Neural crest cell (in vitro differentiated cells): ENCODE results near the gene LRRC2. TPM values are rescaled to one million over a fixed set of nuclear protein-coding genes. Genes with fewer than 3 reads are reported as not detected.
"Not testable (repeated sequence)": the region's sequence is repeated elsewhere in the genome, so short reads cannot be mapped to it uniquely, and the experiment has no call there.

Source experiments
- DNase-seq: peaks from one replicate; pipeline ENCODE4 v3.0.0; 2021; ENCODE audit warnings: low read depth, mixed read lengths, low spot score
- H3K27ac Mint-ChIP-seq: one replicate; pipeline ENCODE4 v1.8.0; 2021; ENCODE audit warnings: mild to moderate bottlenecking, mixed read lengths; ENCODE audit not compliant: unreplicated experiment
- H3K27me3 Mint-ChIP-seq: 2 replicates; pipeline ENCODE4 v1.8.0; 2021; ENCODE audit warnings: low read depth, mild to moderate bottlenecking, mixed read lengths
- H3K36me3 Mint-ChIP-seq: 2 replicates; pipeline ENCODE4 v1.8.0; 2021; ENCODE audit warnings: low read depth, mild to moderate bottlenecking, mixed read lengths
- H3K4me1 Mint-ChIP-seq: 2 replicates; pipeline ENCODE4 v1.8.0; 2021; ENCODE audit warnings: mixed read lengths
- H3K4me3 Mint-ChIP-seq: one replicate; pipeline ENCODE4 v1.8.0; 2021; ENCODE audit warnings: mild to moderate bottlenecking, mixed read lengths
- H3K9me3 Mint-ChIP-seq: 2 replicates; pipeline ENCODE4 v1.8.0; 2021; ENCODE audit warnings: mixed read lengths
- total RNA-seq: library from RNA; stranded (reverse); gene quantifications from 2 replicates; pipeline ENCODE4 v1.2.1, GENCODE V29; 2021
- TF ChIP-seq, protein P1 (sequence below): fragments of 200-600 bp; sonication (generic); conservative IDR thresholded peaks from 2 replicates; pipeline ENCODE4 v1.5.0; 2021; ENCODE audit warnings: antibody characterized with exemption, mild to moderate bottlenecking

Gene LRRC2
- total RNA-seq, 1 donor from 2014 or later, result 0.12 TPM

DNA sequence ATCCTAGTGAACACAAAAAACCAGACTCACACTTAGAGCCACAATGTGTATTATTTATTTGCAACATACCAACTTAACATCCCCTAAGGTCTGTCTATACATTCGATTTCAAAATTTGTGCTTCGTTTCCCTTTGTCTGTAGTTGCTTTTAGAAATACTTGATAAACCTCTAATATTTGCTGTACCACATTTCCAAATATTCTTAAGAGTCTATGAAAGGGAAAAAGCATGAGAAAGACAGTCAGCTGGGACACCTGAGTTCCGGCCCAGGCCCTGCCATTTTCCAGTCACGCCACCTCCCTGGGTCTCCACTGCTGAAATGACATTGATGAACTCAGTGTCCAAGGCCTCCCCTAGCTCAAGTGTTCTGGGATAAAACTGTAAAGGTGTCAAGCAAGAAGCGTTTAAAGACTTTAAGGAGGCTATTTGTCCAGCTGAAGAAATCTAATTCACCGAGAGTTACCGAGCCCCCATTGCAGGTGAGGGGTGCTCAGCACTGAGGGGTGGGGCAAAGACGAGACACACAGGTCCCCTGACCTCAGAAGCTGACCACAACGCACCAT, 26.6 kb downstream of the LRRC2 start:
- H3K4me3 Mint-ChIP-seq, result no peak overlapping the region
- no peaks in the 10 kb centered on the region for H3K36me3 Mint-ChIP-seq
- H3K4me1 Mint-ChIP-seq, result no peaks in the 10 kb centered on the region
- TF ChIP-seq, protein P1, sequence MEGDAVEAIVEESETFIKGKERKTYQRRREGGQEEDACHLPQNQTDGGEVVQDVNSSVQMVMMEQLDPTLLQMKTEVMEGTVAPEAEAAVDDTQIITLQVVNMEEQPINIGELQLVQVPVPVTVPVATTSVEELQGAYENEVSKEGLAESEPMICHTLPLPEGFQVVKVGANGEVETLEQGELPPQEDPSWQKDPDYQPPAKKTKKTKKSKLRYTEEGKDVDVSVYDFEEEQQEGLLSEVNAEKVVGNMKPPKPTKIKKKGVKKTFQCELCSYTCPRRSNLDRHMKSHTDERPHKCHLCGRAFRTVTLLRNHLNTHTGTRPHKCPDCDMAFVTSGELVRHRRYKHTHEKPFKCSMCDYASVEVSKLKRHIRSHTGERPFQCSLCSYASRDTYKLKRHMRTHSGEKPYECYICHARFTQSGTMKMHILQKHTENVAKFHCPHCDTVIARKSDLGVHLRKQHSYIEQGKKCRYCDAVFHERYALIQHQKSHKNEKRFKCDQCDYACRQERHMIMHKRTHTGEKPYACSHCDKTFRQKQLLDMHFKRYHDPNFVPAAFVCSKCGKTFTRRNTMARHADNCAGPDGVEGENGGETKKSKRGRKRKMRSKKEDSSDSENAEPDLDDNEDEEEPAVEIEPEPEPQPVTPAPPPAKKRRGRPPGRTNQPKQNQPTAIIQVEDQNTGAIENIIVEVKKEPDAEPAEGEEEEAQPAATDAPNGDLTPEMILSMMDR, result no peak
- no peak overlapping the region for H3K27ac Mint-ChIP-seq
- peaks cover 18% of the 10 kb centered on the region for H3K27me3 Mint-ChIP-seq
- no peak for DNase-seq
- no peaks in the 10 kb centered on the region for H3K9me3 Mint-ChIP-seq

DNA sequence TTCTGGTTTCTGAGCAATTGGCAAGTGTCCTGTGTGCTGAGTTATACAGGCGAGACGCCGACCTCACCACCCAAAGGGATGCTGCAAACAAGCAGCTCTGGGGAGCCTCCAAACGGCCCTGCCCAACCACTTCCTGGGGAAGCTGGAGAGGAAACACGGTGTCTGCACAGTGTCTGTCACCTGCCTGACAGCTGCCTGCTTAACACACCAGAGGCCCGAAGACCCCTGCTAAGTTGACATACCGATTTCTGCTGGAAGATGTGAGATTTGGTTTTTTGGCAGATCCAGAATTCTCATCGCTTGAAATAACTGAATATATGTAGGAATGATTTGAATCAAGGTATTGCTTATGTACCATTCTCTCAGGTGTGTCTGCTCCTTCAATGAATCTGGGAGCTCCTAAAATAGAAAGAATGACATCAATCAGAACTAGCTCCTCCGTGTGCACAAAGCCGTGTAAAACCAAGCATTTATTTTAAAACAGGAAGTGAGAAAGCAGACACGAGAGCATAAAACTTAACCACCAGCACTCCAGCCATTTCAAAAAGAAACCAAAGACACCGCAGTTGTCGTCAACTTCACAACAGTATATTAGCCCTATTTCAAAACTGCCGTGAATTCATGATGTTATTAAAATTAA, 27.2 kb downstream of the LRRC2 start:
- H3K27me3 Mint-ChIP-seq, result peaks cover 22% of the 10 kb centered on the region
- no peak overlapping the region for H3K27ac Mint-ChIP-seq
- TF ChIP-seq, protein P1, result no peak
- DNase-seq, result no peak
- no peaks in the 10 kb centered on the region for H3K4me1 Mint-ChIP-seq
- H3K9me3 Mint-ChIP-seq, result no peaks in the 10 kb centered on the region
- H3K4me3 Mint-ChIP-seq, result no peak overlapping the region
- no peaks in the 10 kb centered on the region for H3K36me3 Mint-ChIP-seq

DNA sequence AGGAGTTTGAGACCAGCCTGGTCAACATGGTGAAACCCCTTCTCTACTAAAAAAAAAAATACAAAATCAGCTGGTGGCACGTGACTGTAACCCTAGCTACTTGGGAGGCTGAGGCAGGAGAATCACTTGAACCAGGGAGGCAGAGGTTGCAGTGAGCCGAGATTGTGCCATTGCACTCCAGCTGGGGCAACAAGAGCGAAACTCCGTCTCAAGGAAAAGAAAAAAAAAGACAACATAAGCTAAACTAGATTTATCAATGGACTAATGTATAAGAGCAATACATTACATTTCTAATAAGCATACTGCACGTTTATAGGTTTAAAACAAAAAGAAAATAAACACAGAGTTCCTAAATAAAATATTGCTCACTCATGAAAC, 27.7 kb downstream of the LRRC2 start:
- H3K4me3 Mint-ChIP-seq, H3K4me1 Mint-ChIP-seq, H3K27ac Mint-ChIP-seq, H3K9me3 Mint-ChIP-seq, H3K36me3 Mint-ChIP-seq, DNase-seq: not testable (repeated sequence)
- H3K27me3 Mint-ChIP-seq, result peaks cover 22% of the 10 kb centered on the region

DNA sequence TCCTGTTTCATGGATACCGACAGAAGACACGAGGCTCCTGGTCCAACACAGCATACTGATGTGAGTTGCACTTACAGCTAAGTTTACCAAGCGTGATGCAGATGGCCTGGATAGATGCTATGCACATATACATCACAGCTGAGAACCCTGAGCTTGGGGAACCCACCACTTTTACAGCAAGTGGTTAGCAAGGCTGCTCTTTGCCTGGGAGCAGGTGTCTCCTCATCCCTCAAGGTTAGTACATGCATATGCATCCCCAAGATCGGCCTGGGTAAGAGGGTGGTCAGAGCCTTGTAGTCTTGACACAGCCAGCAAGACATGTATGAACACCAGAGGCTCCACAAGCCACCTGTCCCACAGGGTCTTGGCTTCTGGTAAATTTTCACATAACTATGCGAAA, 28.3 kb downstream of the LRRC2 start:
- DNase-seq, result no peak
- no peaks in the 10 kb centered on the region for H3K9me3 Mint-ChIP-seq

DNA sequence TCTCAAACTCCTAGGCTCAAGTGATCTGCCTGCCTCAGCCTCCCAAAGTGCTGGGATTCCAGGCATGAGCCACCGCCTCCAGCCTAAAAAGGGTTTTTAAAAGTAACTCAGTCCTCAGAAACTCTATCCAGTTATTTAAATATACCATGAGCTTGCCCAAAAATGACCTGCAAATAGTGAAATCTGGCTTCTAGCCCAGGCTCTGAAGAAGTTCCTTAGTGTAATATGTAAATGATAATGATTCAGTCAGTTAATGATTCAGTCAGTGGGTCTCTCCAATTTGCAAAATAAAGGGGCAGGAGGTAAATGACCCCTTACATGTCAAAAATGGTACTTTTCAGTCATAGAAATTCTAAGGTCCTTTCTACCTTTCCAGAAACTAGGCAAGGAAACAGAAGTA, 28.8 kb downstream of the LRRC2 start:
- Mint-ChIP-seq H3K4me1 (no peaks in the 10 kb centered on the region), H3K27ac (no peak overlapping the region), H3K36me3 (no peaks in the 10 kb centered on the region), H3K27me3 (peaks cover 32% of the 10 kb centered on the region), H3K4me3 (no peak overlapping the region), H3K9me3 (no peaks in the 10 kb centered on the region)
- no peak for DNase-seq
- TF ChIP-seq, protein P1, result no peak

More for the DNA sequence above, 28.3 kb downstream of the LRRC2 start:
- Mint-ChIP-seq H3K36me3 (no peaks in the 10 kb centered on the region), H3K4me3 (no peak overlapping the region), H3K4me1 (no peaks in the 10 kb centered on the region), H3K27ac (no peak overlapping the region), H3K27me3 (peaks cover 28% of the 10 kb centered on the region)
- TF ChIP-seq, protein P1, result no peak

DNA sequence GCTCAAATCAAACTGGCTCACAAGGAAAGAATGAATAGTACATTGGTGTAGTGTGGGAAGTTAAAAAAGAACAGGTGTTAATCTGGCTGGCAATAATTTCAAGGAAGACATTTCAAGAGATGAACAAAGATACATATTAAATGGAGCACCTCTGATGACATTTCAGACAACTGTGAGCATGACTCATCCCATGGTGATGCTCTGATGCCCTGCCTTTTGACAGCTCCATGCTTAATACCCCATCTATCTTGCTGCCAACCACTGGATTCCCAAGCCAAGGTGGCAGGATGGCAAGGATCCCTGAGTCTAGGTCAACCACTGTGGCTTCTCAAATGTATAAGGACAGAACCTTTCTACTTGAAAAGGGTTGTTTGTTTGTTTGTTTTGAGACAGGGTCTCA, 29.3 kb downstream of the LRRC2 start:
- DNase-seq, result no peak
- H3K27ac Mint-ChIP-seq, result no peak overlapping the region
- TF ChIP-seq, protein P1, result no peak
- no peaks in the 10 kb centered on the region for H3K9me3 Mint-ChIP-seq
- no peaks in the 10 kb centered on the region for H3K4me1 Mint-ChIP-seq
- peaks cover 32% of the 10 kb centered on the region for H3K27me3 Mint-ChIP-seq
- no peak overlapping the region for H3K4me3 Mint-ChIP-seq
- no peaks in the 10 kb centered on the region for H3K36me3 Mint-ChIP-seq
